ENCODE measurements around the gene RBMX. TPM values are rescaled to one million over a fixed set of nuclear protein-coding genes. Genes with fewer than 3 reads are reported as not detected.

The RBMX gene
- total and polyA plus RNA-seq, 2 donors (not counting 3 experiments of a cell fraction or from before 2014, with no cell fraction given): 117 to 235 TPM

DNA sequence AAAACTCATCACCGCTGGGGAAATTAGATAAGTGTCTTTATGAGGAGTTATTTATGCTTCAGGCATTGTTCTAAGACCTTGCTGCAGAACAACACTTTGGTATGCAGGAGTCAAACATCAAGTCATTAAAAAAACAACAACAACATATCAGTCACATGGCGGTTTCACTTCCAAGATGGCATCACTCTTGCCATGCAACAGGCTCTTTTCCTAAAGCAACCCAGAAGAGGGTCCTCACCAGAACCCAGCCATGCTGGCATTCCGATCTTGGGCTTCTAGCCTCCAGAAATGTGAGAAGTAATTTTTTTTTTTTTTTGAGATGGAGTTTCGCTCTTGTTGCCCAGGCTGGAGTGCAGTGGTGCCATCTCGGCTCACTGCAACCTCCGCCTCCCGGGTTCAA, 8.7 kb upstream of the RBMX start:
- no peak overlapping the region for H3K4me2 ChIP-seq (ENCODE audit: insufficient read depth, low read length)
- H3K9me3 ChIP-seq (replicated peaks; ENCODE audit: control insufficient read depth, insufficient read depth, low read length): no peaks in the 10 kb centered on the region
- no peaks in the 10 kb centered on the region for H3K9me1 ChIP-seq (replicated peaks; ENCODE audit: control insufficient read depth, extremely low read depth, insufficient read depth, low read length)
- DNase-seq (ENCODE audit: low read depth, low spot score) (no peak), FAIRE-seq (peak; percentile 15)
- no peak overlapping the region for H3K9ac ChIP-seq (replicated peaks; ENCODE audit: extremely low read depth, insufficient read depth, low read length)
- intact Hi-C loops (cut with micrococcal nuclease): no loop called here
- dilution Hi-C loops (cut with MboI; ENCODE audit: extremely low pct_ligation_motif_present, low sequenced_read_pairs): no loop called here
- H3K4me1 ChIP-seq (ENCODE audit: control insufficient read depth, extremely low read depth, insufficient read depth, low read length): peaks cover 4% of the 10 kb centered on the region
- CTCF ChIA-PET: no interaction called here
- BruUV-seq (replicated peaks): no TSS peak
- TF ChIP-seq POLR2AphosphoS5 (IDR thresholded peaks at IDR 0.05; ENCODE audit: insufficient read depth, low read depth, low read length): no peak
- TF ChIP-seq FOS (IDR thresholded peaks at IDR 0.05; ENCODE audit: borderline replicate concordance, insufficient read depth, low read length): no peak
- no peak for TF ChIP-seq EZH2 (IDR thresholded peaks at IDR 0.05; ENCODE audit: borderline replicate concordance, low read depth, low read length, severe bottlenecking)
- TF ChIP-seq POLR2A (IDR thresholded peaks at IDR 0.05; ENCODE audit: low read depth, low read length): no peak
- TF ChIP-seq, protein P1, sequence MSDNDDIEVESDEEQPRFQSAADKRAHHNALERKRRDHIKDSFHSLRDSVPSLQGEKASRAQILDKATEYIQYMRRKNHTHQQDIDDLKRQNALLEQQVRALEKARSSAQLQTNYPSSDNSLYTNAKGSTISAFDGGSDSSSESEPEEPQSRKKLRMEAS (IDR thresholded peaks at IDR 0.05; ENCODE audit: insufficient read depth, insufficient read length): no peak
- no peak for TF ChIP-seq MYC (IDR thresholded peaks at IDR 0.05; ENCODE audit: low read depth, low read length)
- TF ChIP-seq, protein P2, sequence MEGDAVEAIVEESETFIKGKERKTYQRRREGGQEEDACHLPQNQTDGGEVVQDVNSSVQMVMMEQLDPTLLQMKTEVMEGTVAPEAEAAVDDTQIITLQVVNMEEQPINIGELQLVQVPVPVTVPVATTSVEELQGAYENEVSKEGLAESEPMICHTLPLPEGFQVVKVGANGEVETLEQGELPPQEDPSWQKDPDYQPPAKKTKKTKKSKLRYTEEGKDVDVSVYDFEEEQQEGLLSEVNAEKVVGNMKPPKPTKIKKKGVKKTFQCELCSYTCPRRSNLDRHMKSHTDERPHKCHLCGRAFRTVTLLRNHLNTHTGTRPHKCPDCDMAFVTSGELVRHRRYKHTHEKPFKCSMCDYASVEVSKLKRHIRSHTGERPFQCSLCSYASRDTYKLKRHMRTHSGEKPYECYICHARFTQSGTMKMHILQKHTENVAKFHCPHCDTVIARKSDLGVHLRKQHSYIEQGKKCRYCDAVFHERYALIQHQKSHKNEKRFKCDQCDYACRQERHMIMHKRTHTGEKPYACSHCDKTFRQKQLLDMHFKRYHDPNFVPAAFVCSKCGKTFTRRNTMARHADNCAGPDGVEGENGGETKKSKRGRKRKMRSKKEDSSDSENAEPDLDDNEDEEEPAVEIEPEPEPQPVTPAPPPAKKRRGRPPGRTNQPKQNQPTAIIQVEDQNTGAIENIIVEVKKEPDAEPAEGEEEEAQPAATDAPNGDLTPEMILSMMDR (IDR thresholded peaks at IDR 0.05; ENCODE audit: extremely low read depth in 1 of 2, insufficient read depth in 1 of 2, low read depth in 1 of 2, low read length in 2 of 2): no peak
- no peak for TF ChIP-seq GATA2 (IDR thresholded peaks at IDR 0.05; ENCODE audit: insufficient read depth, insufficient read length, low read depth, low read length)
- no peak for TF ChIP-seq JUN (IDR thresholded peaks at IDR 0.05; ENCODE audit: borderline replicate concordance, insufficient read depth, insufficient read length, low read depth)
- no peak overlapping the region for H3K4me3 ChIP-seq (replicated peaks in 1 of 3; ENCODE audit: insufficient read depth in 1 of 3, low read depth in 1 of 3, low read length in 3 of 3)
- H3K36me3 ChIP-seq (ENCODE audit: control insufficient read depth in 2 of 2, extremely low read depth in 1 of 2, insufficient read depth in 2 of 2, low read length in 2 of 2): no peaks in the 10 kb centered on the region
- no peaks in the 10 kb centered on the region for H3K79me2 ChIP-seq (ENCODE audit: control insufficient read depth, insufficient read depth, low read length)
- H3K27ac ChIP-seq (ENCODE audit: insufficient read depth, low read depth, low read length): no peak overlapping the region
- no peaks in the 10 kb centered on the region for H4K20me1 ChIP-seq (replicated peaks; ENCODE audit: control insufficient read depth, extremely low read depth, insufficient read depth, low read length)
- POLR2A ChIA-PET: no interaction called here
- H2AFZ ChIP-seq (ENCODE audit: low read depth, low read length): no peak overlapping the region
- no peaks in the 10 kb centered on the region for H3K27me3 ChIP-seq (ENCODE audit: control insufficient read depth in 2 of 2, insufficient read depth in 2 of 2, low read length in 2 of 2)

Data from endothelial cell of umbilical vein (primary cell).